Measurements from ENCODE around the gene LHCGR.

LHCGR gene

GRCh38 chr2:48733067-48733503 is 22.4 kb downstream of the LHCGR start:
- ChIA-PET CTCF (no interaction called here), POLR2A (no interaction called here)
- Histone ChIP-seq H3K4me3 (ENCODE audit: low read depth, low read length) (no peak overlapping the region), H3K27ac (ENCODE audit: extremely low read depth, low read depth, low read length) (peak overlapping the region; percentile 71), H3K36me3 (ENCODE audit: control insufficient read depth in 2 of 2, insufficient read depth in 1 of 2, low read length in 2 of 2) (no peaks in the 10 kb centered on the region), H3K4me1 (ENCODE audit: control insufficient read depth, insufficient read depth, low read length) (peaks cover 45% of the 10 kb centered on the region), H3K9me3 (ENCODE audit: control insufficient read depth, insufficient read depth, low read depth, low read length) (no peaks in the 10 kb centered on the region)
- TF ChIP-seq SETDB1 (IDR thresholded peaks at IDR 0.05; ENCODE audit: insufficient read length, low read length) (no peak), ZNF488 (tag by site-specific recombination; IDR thresholded peaks at IDR 0.05) (peak; percentile 42; the same call in 1 of the 2 replicates), ZNF768 (tag by site-specific recombination; IDR thresholded peaks at IDR 0.05) (no peak), HOXA7 (CRISPR knock-in tag; IDR thresholded peaks at IDR 0.05; ENCODE audit: borderline replicate concordance) (no peak), ZNF10 (tag by site-specific recombination; IDR thresholded peaks at IDR 0.05) (no peak), ZNF280C (tag by site-specific recombination; IDR thresholded peaks at IDR 0.05) (no peak), SCRT1 (tag by site-specific recombination; IDR thresholded peaks at IDR 0.05; ENCODE audit: borderline replicate concordance) (peak; percentile 36; the same call in 1 of the 2 replicates), ZFP3 (tag by site-specific recombination; IDR thresholded peaks at IDR 0.05; ENCODE audit: low read depth) (no peak), OVOL3 (tag by site-specific recombination; IDR thresholded peaks at IDR 0.05) (peak; percentile 61; the same call in 1 of the 2 replicates), MZF1 (tag by site-specific recombination; IDR thresholded peaks at IDR 0.05; ENCODE audit: borderline replicate concordance) (peak; percentile 69; the same call in 1 of the 2 replicates), ZNF600 (tag by site-specific recombination; IDR thresholded peaks at IDR 0.05) (peak; percentile 67), GLIS1 (tag by site-specific recombination; IDR thresholded peaks at IDR 0.05) (peak; percentile 81), GFI1B (tag by site-specific recombination; IDR thresholded peaks at IDR 0.05) (peak; percentile 92), ZSCAN30 (tag by site-specific recombination; IDR thresholded peaks at IDR 0.05) (peak; percentile 78), ZEB2 (tag by site-specific recombination; IDR thresholded peaks at IDR 0.05) (peak; percentile 86), ZBTB7A (tag by site-specific recombination; IDR thresholded peaks at IDR 0.05; ENCODE audit: low read depth) (no peak), KLF9 (tag by site-specific recombination; IDR thresholded peaks at IDR 0.05; ENCODE audit: low read depth) (no peak), ZNF2 (tag by site-specific recombination; IDR thresholded peaks at IDR 0.05) (0 out of 2 replicates have a peak, but pooled peaks have one; percentile 52), ZNF747 (tag by site-specific recombination; IDR thresholded peaks at IDR 0.05) (no peak), ZBTB20 (tag by site-specific recombination; IDR thresholded peaks at IDR 0.05) (peak; percentile 95), KLF10 (tag by site-specific recombination; IDR thresholded peaks at IDR 0.05) (peak; percentile 57; the same call in 1 of the 2 replicates), ZNF121 (tag by site-specific recombination; IDR thresholded peaks at IDR 0.05) (no peak), ZIC2 (tag by site-specific recombination; IDR thresholded peaks at IDR 0.05) (peak; percentile 88), BCL6B (tag by site-specific recombination; IDR thresholded peaks at IDR 0.05) (0 out of 2 replicates have a peak, but pooled peaks have one; percentile 18), KLF7 (tag by site-specific recombination; IDR thresholded peaks at IDR 0.05; ENCODE audit: borderline replicate concordance) (0 out of 2 replicates have a peak, but pooled peaks have one; percentile 25), FEZF1 (tag by site-specific recombination; IDR thresholded peaks at IDR 0.05) (peak; percentile 97), ZNF610 (tag by site-specific recombination; IDR thresholded peaks at IDR 0.05; ENCODE audit: borderline replicate concordance) (peak; percentile 84; the same call in 1 of the 2 replicates)
- TF ChIP-seq, protein P1, sequence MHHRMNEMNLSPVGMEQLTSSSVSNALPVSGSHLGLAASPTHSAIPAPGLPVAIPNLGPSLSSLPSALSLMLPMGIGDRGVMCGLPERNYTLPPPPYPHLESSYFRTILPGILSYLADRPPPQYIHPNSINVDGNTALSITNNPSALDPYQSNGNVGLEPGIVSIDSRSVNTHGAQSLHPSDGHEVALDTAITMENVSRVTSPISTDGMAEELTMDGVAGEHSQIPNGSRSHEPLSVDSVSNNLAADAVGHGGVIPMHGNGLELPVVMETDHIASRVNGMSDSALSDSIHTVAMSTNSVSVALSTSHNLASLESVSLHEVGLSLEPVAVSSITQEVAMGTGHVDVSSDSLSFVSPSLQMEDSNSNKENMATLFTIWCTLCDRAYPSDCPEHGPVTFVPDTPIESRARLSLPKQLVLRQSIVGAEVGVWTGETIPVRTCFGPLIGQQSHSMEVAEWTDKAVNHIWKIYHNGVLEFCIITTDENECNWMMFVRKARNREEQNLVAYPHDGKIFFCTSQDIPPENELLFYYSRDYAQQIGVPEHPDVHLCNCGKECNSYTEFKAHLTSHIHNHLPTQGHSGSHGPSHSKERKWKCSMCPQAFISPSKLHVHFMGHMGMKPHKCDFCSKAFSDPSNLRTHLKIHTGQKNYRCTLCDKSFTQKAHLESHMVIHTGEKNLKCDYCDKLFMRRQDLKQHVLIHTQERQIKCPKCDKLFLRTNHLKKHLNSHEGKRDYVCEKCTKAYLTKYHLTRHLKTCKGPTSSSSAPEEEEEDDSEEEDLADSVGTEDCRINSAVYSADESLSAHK (tag by site-specific recombination; IDR thresholded peaks at IDR 0.05), result peak; percentile 88
- TF ChIP-seq, protein P2, sequence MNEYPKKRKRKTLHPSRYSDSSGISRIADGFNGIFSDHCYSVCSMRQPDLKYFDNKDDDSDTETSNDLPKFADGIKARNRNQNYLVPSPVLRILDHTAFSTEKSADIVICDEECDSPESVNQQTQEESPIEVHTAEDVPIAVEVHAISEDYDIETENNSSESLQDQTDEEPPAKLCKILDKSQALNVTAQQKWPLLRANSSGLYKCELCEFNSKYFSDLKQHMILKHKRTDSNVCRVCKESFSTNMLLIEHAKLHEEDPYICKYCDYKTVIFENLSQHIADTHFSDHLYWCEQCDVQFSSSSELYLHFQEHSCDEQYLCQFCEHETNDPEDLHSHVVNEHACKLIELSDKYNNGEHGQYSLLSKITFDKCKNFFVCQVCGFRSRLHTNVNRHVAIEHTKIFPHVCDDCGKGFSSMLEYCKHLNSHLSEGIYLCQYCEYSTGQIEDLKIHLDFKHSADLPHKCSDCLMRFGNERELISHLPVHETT (tag by site-specific recombination; IDR thresholded peaks at IDR 0.05), result no peak
- TF ChIP-seq, protein P3, sequence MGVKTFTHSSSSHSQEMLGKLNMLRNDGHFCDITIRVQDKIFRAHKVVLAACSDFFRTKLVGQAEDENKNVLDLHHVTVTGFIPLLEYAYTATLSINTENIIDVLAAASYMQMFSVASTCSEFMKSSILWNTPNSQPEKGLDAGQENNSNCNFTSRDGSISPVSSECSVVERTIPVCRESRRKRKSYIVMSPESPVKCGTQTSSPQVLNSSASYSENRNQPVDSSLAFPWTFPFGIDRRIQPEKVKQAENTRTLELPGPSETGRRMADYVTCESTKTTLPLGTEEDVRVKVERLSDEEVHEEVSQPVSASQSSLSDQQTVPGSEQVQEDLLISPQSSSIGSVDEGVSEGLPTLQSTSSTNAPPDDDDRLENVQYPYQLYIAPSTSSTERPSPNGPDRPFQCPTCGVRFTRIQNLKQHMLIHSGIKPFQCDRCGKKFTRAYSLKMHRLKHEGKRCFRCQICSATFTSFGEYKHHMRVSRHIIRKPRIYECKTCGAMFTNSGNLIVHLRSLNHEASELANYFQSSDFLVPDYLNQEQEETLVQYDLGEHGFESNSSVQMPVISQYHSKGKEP (tag by site-specific recombination; IDR thresholded peaks at IDR 0.05), result peak; percentile 96

All from HEK293 (cell line).